Stimulated activated CD8-positive, alpha-beta memory T cell treated with anti-CD3 and anti-CD28 coated beads, Interleukin-12 subunit alpha, Interleukin-12 subunit beta, amount 100 ng/mL, for 24 hours (primary cell): ENCODE results near the gene VEPH1.

Experiments used
- DNase-seq: peaks from one replicate; pipeline ENCODE4 v3.0.0-alpha.2; 2020; ENCODE audit errors: extremely low read depth

Gene VEPH1

GRCh38 chr3:157502916-157503595 lies at the start of gene VEPH1:
Gene VEPH1 (minus strand): TSS chr3:157503416. CDS start chr3:157495349, 8,067 bp downstream.
- no peak for DNase-seq

DNA sequence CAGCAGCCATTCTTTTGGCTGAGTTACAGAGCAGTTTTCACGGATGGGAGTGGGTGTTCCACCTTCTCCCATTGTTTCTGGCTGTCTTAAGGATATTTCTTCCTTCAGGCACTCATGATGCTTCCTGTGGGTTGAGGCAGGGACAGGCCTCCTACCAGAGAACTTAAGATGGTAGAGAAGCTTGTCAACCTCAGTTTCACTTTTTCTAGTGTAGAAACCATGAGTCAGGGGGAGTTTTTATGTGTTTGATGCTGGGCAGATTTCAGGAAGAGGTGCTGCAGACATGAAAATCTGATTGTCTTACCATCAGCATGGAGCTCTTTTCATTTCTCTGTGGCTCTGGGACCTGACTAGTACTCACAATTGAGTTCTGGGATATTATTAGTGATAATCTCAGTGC lies 48.7 kb upstream of the VEPH1 start:
- DNase-seq = no peak

GRCh38 chr3:157549498-157549897 lies 46.3 kb upstream of the VEPH1 start:
- no peak for DNase-seq

DNA sequence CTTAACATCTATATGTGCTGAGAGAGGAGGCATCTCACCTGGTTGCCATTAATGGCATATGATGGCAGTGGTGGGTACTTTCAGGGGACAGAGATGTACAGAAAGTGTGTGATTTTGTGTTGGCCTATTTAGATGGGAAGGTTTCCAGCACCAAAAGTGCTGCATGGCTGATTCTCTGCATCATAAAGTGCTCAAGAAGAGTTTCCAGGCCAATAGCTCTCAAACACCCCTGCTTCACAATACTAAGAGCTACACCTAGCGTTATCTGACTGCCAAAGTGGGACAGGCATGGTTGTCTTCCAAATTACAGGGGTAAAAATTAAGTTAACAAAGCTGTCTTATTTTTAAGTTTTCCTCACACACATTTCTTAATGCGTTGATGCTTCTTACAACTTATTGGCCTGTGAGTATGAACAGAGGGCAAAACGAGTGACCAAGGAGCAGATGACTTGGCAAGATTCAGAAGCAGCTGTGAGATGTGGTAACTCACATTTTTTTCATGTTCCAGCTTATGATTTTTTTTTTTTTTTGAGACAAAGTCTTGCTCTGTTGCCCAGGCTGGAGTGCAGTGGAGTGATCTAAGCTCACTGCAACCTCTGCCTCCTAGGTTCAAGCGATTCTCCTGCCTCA lies 41.4 kb upstream of the VEPH1 start:
- no peak for DNase-seq

- no peak for DNase-seq
Measured at GRCh38 chr3:157543501-157544035, 40.4 kb upstream of the VEPH1 start.

DNA sequence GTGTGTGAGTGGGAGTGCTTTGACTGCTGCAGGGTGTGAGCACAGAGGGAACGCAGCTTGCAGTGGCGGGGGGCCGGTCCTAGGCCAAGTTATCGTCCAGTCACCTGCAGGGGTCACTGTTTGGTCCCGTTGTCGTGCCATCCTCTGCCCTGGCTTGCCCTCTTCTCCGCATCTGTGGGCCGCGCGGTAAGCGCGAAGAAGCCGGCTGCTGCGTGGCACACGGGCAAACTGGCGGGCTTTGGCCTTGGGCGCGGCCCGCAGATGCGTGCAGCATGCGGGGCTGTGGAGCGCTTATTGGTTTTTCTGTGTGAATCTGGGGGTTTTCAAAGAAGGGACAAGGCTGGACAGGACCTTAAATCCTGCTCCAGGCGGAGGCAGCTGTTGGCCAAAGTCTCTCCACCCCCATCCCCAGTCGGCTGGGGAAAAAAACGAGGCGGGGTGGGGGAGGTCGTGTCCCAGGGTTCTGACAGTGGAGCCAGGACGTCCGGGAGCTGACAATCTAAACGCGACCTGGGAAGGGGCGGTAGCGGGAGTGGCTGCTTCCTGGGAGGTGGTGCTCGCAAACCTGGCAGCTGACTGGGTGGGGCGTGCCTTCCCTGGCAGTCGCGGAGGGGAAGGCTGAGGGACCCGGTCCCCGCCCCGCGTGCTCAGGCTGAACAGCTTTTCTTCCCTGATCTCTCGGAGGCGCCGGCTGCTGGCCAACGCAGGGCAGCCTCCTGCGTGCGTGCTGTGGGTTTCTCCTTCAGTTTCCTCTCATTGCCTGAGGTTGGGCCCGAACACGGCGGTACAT lies 39.7 kb upstream of the VEPH1 start:
- DNase-seq = no peak

GRCh38 chr3:157541506-157542236 lies 38.5 kb upstream of the VEPH1 start:
- no peak for DNase-seq

DNA sequence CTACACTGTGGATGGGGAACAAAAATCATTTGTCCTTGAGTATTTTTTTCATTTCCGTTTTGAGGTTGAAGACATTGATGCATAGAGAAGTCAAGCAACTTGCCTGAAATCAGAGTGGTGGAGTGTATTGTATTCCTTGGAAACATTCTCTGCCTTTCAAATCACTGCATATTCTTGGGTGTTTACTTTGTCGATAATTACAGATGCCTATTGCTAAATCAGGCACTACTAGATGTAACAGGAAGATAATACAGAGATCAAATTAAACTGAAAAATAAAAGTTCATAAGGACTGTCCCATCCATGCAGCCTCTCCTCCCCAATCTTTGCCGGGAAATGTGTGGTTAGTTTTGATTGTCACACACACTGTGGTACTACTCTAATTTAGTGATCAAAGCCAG lies 37.4 kb upstream of the VEPH1 start:
- DNase-seq = no peak

GRCh38 chr3:157535667-157536066 lies 32.5 kb upstream of the VEPH1 start:
- DNase-seq = no peak

GRCh38 chr3:157534725-157535161 lies 31.5 kb upstream of the VEPH1 start:
- no peak for DNase-seq

DNA sequence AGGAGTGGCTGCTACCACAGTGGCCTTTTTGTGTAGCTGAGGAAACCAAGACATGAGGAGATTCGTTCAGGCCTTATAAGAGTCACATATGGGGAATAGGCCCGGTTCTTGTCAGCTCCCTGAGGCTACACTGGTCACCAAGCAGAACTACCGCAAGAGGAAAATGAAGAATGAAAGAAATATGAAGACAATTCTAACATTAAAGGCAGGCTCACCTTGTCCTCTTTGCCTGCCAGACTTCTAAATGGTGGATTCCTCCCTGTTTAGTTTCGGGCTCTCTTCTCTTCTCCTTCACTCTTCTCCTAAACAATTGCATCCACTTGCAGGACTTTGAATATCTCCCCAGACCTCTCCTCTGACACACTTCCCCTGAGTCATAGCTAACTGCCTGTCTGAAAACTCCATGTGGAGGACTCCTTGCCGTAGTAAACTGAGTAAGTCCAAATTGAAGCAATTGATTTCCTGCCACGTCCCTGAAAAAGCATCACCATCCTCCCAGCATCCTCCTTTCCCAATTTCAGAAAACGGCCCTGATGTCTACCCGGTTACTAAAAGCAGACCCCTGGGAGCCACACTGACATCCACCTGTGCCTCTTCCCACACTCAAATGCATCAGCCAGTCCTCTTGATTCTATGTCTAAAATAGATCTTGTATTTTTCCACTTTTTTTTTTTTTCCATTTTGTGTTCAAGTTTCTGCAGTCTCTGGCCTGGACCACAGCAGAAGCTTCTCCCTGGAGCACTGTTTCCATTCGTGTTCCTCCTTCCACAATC lies 30.3 kb upstream of the VEPH1 start:
- DNase-seq = no peak

GRCh38 chr3:157532529-157533297 lies 29.5 kb upstream of the VEPH1 start:
- DNase-seq = no peak

GRCh38 chr3:157531771-157532170 lies 28.6 kb upstream of the VEPH1 start:
- DNase-seq = no peak

DNA sequence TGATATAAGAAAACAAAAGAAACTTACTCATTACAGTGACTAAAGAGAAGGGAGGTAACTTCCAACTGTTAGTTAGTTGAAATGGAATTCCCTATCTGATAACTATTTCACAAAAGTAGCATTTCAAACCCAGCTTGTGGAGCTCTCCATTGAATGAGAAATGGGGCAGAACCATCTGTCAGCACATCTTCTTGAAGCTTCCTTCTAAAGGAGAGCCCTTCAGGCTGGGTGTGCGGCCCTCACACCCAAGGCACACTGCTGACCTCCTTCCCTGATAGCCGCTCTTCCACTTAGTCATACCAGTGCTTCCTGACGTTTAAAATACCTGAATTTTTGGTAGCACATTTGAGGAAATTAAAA lies 28.1 kb upstream of the VEPH1 start:
- DNase-seq = no peak

- no peak for DNase-seq
Measured at GRCh38 chr3:157530637-157531300, 27.6 kb upstream of the VEPH1 start.

DNA sequence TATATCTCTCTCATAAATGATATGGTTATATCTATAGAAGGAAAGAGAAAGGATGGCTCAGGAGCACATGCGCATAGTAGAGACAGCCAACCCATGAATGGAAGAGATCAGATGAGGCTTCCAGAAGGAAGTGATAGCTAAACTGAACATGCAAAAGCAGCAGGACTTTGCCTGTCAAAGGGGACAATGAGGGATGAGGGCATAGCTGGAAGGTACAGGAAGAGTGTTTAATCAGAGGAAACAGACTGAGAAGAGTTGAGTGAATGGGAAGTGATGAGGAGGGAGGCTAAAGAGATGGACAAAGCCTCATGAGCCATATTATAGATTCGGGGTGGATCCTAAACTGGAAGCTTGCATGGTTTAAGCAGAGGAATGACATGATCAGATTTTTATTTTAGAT lies 26.5 kb upstream of the VEPH1 start:
- no peak for DNase-seq

- DNase-seq = no peak
Measured at GRCh38 chr3:157529085-157529484, 25.9 kb upstream of the VEPH1 start.

DNA sequence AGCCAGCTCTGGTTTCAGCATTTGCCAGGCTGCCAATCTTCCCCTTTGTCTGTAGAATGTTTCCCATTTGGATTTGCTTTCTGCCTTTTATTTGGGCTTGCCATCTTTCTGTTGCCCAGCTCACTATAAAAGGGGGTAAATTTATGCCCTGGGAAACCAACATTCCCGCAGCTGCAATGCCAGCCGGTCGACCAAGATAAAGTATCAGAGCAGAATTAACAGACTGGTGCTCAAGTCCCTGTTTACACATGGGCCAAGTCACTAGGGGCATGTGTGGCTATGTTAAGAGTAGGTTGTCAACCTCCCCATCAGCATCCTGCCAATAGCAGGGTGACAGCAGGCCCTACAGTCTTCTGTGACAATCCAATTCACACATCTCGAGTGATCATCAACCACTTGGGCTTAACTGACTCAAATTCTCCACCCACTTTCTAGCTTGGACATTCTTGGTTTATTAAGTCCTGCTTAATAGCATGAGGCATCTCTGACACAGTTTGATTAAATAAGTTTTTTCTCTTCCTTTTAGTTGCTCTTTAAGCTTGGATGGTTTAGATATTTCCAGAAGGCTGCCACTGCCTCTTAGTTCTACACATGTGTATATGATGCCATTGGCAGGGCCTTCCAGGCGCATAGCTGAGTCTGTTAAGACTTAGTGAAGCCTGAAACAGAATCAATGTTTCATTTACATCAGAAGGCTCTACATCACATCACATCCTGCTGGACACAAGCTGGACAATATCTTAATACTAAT lies 24.1 kb upstream of the VEPH1 start:
- no peak for DNase-seq

DNA sequence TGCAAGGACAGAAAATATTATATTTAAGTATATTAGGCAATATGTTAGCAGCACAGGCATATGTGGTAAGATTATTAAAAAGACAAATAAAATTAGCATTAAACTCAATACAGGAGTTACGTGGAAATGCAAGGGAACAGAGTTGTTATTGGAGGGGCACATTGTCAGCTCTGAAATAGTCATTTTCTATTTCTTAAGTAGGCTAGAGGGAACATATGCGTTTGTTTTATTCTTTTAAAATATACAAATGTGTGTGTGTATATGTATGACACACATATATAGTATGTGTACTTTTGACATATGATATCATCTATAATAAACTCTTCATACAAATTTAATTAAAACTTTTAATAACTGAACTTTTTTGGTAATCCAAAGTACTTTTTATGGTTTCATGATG lies 22.8 kb upstream of the VEPH1 start:
- no peak for DNase-seq
